ENCODE results near the gene SPATS2.

DNA sequence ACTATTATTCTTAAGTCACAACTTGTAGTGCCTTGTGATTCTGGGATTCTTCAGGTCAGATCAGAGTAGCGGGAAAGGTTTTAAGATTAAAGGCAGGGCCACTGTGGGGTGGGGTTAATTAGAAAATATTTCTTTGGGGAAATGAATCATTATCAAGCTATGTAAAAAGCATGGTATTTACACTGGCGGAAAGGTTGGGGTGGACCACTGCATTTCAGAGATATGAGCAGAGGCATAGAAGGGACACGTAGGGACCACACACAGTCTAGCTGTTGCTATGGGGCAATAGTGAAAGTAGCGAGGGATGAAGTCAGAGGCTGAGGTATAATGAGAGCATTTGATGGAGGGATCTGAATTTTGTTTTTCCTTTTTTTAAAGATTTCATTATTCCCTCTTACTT lies 139.9 kb downstream of the SPATS2 start:
- TF ChIP-seq POLR2A (IDR thresholded peaks at IDR 0.05) = no peak
- TF ChIP-seq, protein P1, sequence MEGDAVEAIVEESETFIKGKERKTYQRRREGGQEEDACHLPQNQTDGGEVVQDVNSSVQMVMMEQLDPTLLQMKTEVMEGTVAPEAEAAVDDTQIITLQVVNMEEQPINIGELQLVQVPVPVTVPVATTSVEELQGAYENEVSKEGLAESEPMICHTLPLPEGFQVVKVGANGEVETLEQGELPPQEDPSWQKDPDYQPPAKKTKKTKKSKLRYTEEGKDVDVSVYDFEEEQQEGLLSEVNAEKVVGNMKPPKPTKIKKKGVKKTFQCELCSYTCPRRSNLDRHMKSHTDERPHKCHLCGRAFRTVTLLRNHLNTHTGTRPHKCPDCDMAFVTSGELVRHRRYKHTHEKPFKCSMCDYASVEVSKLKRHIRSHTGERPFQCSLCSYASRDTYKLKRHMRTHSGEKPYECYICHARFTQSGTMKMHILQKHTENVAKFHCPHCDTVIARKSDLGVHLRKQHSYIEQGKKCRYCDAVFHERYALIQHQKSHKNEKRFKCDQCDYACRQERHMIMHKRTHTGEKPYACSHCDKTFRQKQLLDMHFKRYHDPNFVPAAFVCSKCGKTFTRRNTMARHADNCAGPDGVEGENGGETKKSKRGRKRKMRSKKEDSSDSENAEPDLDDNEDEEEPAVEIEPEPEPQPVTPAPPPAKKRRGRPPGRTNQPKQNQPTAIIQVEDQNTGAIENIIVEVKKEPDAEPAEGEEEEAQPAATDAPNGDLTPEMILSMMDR (IDR thresholded peaks at IDR 0.05) = no peak

Measured in lower leg skin (tissue), 3 donors.